PFSK-1 (cell line): ENCODE data around the gene TESK2.

Source experiments
- FOXP2 ChIP-seq: optimal IDR thresholded peaks from 2 replicates; pipeline ENCODE3; 2011; ENCODE audit warnings: borderline replicate concordance, control low read depth, inconsistent platforms; ENCODE audit not compliant: insufficient read depth; ENCODE audit errors: extremely low read length, extremely low read depth
- POLR2AphosphoS5 ChIP-seq: IDR thresholded peaks from 2 replicates; pipeline ENCODE4 v1.6.1; 2012; ENCODE audit warnings: low read depth, mild to moderate bottlenecking, control low read depth, low read length, moderate library complexity
- SIN3A ChIP-seq: IDR thresholded peaks from 2 replicates; pipeline ENCODE4 v1.6.1; 2012; ENCODE audit warnings: mild to moderate bottlenecking, low read length, moderate library complexity, borderline replicate concordance; ENCODE audit not compliant: insufficient read depth
- TAF1 ChIP-seq: IDR thresholded peaks from 2 replicates; pipeline ENCODE4 v1.6.1; 2012; ENCODE audit warnings: low read length, control low read depth, borderline replicate concordance; ENCODE audit not compliant: insufficient read depth
- TF ChIP-seq, protein P1 (sequence below), 2 experiments: IDR thresholded peaks; 2 replicates each; pipeline versions ENCODE4 v1.6.1 to v1.8.0; 2011 to 2012; ENCODE audit warnings: low read depth in 2 of 2, low read length in 2 of 2, control low read depth in 1 of 2, inconsistent platforms in 1 of 2, mild to moderate bottlenecking in 1 of 2, moderate library complexity in 1 of 2; ENCODE audit not compliant: insufficient read depth in 1 of 2

DNA sequence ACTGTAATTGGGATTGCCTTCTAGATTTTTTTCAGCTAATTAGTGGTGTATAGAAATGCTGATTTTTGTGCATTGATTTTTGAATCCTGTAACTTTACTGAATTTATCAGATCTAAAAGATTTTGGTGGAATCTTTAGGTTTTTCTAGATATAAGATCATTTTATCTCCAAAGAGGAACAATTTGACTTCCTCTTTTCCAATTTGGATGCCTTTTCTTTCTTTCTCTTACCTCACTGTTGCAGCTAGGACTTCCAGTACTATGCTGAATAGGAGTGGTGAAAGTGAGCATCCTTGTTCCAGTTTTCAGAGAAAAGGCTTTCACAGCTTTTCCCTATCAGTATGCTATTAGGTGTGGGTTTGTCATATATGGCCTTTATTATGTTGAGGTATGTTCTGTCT is 53.6 kb downstream of the TESK2 start:
- TF ChIP-seq TAF1: no peak
- no peak for TF ChIP-seq POLR2AphosphoS5
- TF ChIP-seq SIN3A: no peak
- TF ChIP-seq, protein P1, sequence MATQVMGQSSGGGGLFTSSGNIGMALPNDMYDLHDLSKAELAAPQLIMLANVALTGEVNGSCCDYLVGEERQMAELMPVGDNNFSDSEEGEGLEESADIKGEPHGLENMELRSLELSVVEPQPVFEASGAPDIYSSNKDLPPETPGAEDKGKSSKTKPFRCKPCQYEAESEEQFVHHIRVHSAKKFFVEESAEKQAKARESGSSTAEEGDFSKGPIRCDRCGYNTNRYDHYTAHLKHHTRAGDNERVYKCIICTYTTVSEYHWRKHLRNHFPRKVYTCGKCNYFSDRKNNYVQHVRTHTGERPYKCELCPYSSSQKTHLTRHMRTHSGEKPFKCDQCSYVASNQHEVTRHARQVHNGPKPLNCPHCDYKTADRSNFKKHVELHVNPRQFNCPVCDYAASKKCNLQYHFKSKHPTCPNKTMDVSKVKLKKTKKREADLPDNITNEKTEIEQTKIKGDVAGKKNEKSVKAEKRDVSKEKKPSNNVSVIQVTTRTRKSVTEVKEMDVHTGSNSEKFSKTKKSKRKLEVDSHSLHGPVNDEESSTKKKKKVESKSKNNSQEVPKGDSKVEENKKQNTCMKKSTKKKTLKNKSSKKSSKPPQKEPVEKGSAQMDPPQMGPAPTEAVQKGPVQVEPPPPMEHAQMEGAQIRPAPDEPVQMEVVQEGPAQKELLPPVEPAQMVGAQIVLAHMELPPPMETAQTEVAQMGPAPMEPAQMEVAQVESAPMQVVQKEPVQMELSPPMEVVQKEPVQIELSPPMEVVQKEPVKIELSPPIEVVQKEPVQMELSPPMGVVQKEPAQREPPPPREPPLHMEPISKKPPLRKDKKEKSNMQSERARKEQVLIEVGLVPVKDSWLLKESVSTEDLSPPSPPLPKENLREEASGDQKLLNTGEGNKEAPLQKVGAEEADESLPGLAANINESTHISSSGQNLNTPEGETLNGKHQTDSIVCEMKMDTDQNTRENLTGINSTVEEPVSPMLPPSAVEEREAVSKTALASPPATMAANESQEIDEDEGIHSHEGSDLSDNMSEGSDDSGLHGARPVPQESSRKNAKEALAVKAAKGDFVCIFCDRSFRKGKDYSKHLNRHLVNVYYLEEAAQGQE (IDR thresholded peaks at IDR 0.05; ENCODE audit: insufficient read depth in 1 of 2, low read depth in 2 of 2, low read length in 2 of 2): no peak
- no peak for TF ChIP-seq FOXP2
